ENCODE results near the gene ENPP7.

The ENPP7 gene

GRCh38 chr17:79730769-79731483 lies at the start of gene ENPP7:
TSS of gene ENPP7 (plus strand) at chr17:79730943. CDS start at chr17:79731140, 197 bp downstream.
- DNase-seq (ENCODE audit: extremely low read depth in 1 of 2, low read depth in 1 of 2) = no peak

- DNase-seq (ENCODE audit: extremely low read depth in 1 of 2, low read depth in 1 of 2) = no peak
Measured at GRCh38 chr17:79681101-79681621, 49.6 kb upstream of the ENPP7 start.

DNA sequence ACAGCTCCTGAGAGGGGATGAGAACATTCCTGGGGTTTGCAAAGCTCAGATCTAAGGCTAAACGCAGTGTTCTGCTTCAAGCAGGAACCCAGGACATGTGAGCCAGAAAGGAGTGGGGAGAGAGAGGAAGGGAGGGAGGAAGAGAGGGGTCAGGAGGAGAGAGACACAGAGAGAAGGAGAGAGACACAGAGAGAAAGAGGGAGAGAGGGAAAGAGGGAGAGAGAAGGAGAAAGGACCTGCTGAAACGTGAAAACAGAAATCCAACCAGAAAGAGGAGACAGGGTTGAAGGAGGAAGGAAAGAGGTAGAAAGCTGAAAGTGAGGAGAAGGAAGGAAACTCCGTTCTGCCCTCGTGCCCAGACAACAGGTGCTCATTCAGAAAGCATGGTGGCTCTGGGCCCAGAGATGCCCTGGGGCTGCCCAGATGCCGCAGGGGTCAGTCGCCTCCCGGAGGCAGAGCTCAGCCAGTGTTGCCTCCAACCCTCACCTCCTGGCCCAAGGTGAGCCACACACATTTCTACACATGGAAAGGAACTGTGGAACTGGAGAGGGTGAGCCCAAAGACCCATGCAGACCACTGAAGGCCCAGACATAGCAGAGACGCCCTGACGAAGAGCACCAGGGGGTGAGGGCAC lies 49.0 kb upstream of the ENPP7 start:
- no peak for DNase-seq (ENCODE audit: extremely low read depth in 1 of 2, low read depth in 1 of 2)

DNA sequence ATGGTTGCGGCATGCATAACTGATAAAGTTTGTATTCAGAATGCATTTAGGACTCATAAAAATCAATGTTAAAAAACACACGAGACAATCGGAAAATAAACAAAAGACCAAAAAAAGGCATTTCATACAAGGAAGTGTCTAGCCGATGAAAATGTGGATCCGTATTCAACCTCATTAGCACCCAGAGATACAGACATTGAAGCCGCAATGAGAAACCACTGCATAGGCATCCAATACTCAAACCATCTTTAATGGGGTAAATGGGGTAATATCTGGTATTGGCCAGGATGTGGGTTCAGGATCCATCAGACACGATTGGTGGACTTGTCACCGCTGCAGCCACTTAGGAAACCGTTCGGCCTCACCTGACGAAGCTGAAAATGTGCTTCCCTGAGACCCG lies 47.4 kb upstream of the ENPP7 start:
- no peak for DNase-seq (ENCODE audit: extremely low read depth in 1 of 2, low read depth in 1 of 2)

GRCh38 chr17:79684132-79684985 lies 46.4 kb upstream of the ENPP7 start:
- DNase-seq (ENCODE audit: extremely low read depth in 1 of 2, low read depth in 1 of 2) = no peak

- no peak for DNase-seq (ENCODE audit: extremely low read depth in 1 of 2, low read depth in 1 of 2)
Measured at GRCh38 chr17:79685121-79685520, 45.6 kb upstream of the ENPP7 start.

- no peak for DNase-seq (ENCODE audit: extremely low read depth in 1 of 2, low read depth in 1 of 2)
Measured at GRCh38 chr17:79686476-79686875, 44.3 kb upstream of the ENPP7 start.

GRCh38 chr17:79690466-79690865 lies 40.3 kb upstream of the ENPP7 start:
- DNase-seq (ENCODE audit: extremely low read depth in 1 of 2, low read depth in 1 of 2) = no peak

DNA sequence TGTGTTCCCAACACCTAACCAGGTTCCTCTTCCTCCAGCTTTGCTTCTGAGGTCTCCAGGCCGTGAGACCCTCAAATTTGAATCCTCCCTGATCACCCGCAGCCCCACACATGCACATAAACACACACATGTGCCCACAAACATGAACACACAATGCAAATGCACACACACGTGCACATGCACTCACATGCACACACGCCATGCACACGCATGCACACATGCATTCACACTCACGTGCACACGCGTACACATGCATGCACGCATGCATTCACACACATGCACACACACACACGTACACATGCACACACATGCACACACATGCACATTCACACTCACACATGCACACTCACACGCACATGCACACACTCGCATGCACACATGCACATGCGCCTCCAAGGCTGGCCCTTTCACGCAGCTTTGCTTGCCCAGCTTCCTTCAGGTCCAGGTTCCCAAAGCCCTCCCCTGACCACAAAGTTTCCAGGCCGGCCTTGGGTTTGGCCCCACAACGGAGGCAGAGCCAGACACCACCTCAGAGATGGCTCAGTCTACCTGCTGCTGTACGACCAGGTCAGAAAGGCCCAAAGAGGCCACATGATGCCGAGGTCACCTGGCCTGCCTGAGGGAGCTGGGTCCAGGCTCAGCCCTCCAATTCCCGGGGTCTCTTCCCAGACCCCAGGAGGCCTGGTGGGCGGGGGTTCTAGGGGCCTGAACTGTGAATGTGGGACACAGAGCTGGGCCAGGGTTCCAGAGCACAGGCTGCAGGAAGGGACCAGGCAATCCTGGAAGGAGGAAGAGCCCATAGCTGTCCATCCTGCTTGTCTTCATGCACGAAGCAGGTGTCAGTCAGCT lies 39.5 kb upstream of the ENPP7 start:
- no peak for DNase-seq (ENCODE audit: extremely low read depth in 1 of 2, low read depth in 1 of 2)

DNA sequence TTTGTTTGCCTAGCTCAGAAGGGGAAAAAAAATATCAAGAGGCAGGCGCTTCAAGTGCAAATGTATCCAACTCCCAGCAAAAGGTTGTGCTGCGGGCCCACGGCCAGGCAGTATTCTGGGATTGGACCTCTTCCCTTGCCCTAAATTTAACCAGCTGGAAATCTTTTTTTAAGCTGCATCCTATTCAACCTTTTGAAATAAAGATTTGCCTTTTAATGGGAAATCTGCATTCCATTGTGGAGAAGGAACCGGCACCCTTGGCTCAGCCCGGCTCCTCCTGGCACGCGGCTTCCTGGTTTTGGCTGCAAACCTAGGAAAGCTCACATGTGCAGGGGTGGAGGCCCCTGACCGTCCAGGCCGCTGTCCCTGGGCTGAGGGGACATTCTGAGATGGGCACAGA lies 38.8 kb upstream of the ENPP7 start:
- no peak for DNase-seq (ENCODE audit: extremely low read depth in 1 of 2, low read depth in 1 of 2)

GRCh38 chr17:79693419-79693818 lies 37.3 kb upstream of the ENPP7 start:
- DNase-seq (ENCODE audit: extremely low read depth in 1 of 2, low read depth in 1 of 2) = no peak

DNA sequence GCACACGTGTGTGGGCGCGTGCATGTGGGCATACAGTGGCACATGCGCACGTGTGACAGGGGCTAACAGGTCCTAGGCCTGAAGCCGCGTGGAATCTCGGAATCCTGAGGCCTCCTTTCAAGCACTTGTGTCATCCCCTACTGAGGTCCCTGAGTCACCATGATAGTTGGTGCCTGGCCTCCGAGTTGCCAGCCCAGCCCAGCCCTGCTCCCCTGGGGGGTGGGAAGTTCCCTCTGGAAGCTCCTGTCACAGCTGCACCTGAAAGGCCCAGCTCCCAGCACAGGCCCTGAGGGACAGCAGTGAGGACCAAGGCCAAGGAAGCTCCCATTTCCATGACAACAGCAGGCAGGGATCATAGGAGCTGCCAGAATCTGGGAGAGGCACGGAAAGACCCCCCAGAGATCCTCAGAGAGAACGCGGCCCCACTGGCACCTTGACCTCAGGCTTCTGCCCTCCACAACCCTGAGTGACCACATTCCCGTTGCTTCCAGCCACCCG lies 35.4 kb upstream of the ENPP7 start:
- DNase-seq (ENCODE audit: extremely low read depth in 1 of 2, low read depth in 1 of 2) = no peak

DNA sequence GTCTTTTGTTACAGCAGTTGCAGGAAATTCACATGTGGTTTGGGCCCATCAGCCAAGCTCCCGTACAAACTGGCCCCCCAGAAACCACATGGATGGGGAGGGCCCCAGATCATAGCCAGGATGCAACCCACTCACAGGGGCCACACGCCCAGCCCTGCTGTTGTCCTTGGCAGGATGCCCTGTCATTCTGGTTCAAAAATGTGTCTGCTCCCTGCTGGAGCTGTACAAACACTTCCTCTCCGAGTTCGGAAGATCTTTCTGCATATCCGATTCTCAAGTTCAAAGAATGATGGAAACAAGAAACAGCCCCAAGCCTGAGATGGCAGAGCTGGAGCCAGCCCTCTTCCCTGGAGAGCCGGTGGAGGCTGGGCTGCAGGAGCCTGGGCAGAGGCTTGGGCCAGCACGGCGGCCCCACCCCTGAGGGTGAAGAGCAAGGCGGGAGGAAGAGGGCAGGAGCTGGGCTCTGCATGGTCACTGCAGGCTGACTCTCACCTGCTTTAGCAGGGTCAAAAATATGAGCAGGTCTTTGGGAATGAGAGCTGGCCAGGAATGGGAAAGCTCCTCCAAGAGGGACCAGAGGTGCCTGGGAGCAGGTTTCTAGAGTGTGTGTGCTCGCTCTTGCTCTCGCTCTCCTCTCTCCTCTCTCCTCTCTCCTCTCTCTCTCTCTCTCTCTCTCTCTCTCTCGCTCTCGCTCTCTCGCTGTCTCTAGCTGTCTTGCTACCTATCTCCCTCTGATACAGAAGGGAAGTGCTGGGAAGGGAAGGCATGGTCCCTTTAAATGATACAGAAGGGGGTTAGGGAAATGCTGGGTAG lies 34.7 kb upstream of the ENPP7 start:
- DNase-seq (ENCODE audit: extremely low read depth in 1 of 2, low read depth in 1 of 2) = no peak

- DNase-seq (ENCODE audit: extremely low read depth in 1 of 2, low read depth in 1 of 2) = no peak
Measured at GRCh38 chr17:79696610-79696982, 34.1 kb upstream of the ENPP7 start.

DNA sequence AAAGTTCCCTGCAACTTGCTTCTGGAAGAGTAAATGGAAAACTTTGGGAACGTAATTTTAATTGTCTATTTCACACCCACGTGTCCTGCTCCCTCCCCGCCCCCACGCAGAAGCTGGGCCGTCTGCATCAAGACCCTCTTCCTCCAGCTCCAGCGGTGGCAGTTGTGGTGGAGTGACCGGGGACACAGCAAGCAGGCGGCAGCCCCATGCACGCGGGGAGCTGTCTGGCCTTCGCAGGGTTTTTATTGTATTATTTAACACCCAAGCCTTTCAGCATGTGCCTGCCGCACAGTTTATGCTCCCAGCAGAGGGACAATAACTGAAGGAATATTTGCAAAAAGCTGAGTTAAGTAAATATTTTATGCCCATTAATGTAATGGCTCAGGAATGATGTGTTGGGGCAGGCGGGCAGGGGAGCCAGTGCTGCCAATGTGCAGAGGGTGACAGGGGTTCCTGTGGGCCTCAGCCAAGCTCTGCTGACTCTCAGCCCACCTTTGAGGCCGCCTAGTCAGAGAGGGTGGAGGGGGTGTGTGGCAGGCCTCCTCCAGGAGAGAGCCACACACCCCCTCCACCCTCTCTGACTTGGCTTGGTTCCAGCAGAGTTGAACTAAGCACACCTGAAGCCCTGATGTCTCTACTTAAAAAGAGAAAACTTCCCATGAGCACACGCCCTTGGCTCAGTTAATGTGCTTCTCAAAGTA lies 32.4 kb upstream of the ENPP7 start:
- no peak for DNase-seq (ENCODE audit: extremely low read depth in 1 of 2, low read depth in 1 of 2)

GRCh38 chr17:79699386-79700036 lies 31.2 kb upstream of the ENPP7 start:
- DNase-seq (ENCODE audit: extremely low read depth in 1 of 2, low read depth in 1 of 2) = no peak

DNA sequence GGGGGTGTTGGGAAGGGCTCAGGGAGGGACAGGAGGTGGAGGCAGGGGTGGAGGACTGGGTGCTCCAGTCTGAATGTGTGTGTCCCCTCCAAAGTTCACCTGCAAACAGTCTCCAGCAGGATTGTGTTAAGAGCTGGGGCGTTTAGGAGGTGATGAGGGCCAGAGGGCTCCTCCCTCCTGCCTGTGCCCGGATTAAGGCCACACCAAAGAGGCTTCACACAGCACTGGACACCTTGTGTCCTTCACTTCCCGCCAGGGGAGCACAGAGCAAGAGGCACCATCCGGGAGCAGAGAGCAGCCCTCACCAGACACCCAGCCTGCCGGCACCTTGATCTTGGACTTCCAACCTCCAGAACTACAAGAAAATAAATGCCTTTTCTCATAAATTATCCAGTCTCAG lies 30.2 kb upstream of the ENPP7 start:
- DNase-seq (ENCODE audit: extremely low read depth in 1 of 2, low read depth in 1 of 2) = no peak

- DNase-seq (ENCODE audit: extremely low read depth in 1 of 2, low read depth in 1 of 2) = no peak
Measured at GRCh38 chr17:79702034-79702433, 28.7 kb upstream of the ENPP7 start.

All from stimulated activated CD8-positive, alpha-beta memory T cell treated with anti-CD3 and anti-CD28 coated beads, Interleukin-7, amount 100 ng/mL, for 48 hours (primary cell).